Adrenal gland (tissue), 12 donors: ENCODE results near the gene SPINDOC. TPM values are rescaled to one million over a fixed set of nuclear protein-coding genes. Genes with fewer than 3 reads are reported as not detected.

ENCODE experiments used
- DNase-seq, 7 donors: peaks; one replicate each; pipeline ENCODE4 v3.0.0-alpha.2; 2019 to 2020
- H3K27ac ChIP-seq, 5 donors: fragments of 200-600 bp; sonication (generic) in 4 of 5; 1 replicate in 3 of 5; 2 replicates in 2 of 5; pipeline versions ENCODE4 v1.5.1 to v1.8.0; 2016 to 2020; ENCODE audit warnings: mild to moderate bottlenecking in 1 of 5
- H3K27me3 ChIP-seq: fragments of 200-600 bp; 2 replicates; pipeline ENCODE4 v1.8.0; 2021
- H3K36me3 ChIP-seq, 2 donors: fragments of 200-600 bp; replicated peaks in 1 of 2; 1 replicate in 1 of 2; 2 replicates in 1 of 2; pipeline versions ENCODE4 v1.5.1 to v1.8.0; 2018 to 2022
- H3K4me1 ChIP-seq, 2 donors: fragments of 200-600 bp; replicated peaks in 1 of 2; 1 replicate in 1 of 2; 2 replicates in 1 of 2; pipeline versions ENCODE4 v1.5.1 to v1.8.0; 2018 to 2021
- H3K4me3 ChIP-seq, 4 donors: fragments of 200-600 bp; sonication (generic) in 3 of 4; one replicate each; pipeline ENCODE4 v1.5.1; 2016 to 2018
- H3K9me3 ChIP-seq, 3 donors: fragments of 200-600 bp; sonication (generic) in 1 of 3; replicated peaks in 1 of 3; 1 replicate in 2 of 3; 2 replicates in 1 of 3; pipeline versions ENCODE4 v1.5.1 to v1.8.0; 2016 to 2021
- CTCF ChIP-seq, 6 experiments: fragments of 450-650 bp in 4 of 6; fragments of 200-600 bp in 2 of 6; sonication (generic) in 1 of 6; IDR thresholded peaks; 1 replicate in 5 of 6; 2 replicates in 1 of 6; pipeline versions ENCODE4 v1.5.1 to v1.8.0; 2016 to 2021; ENCODE audit warnings: antibody characterized with exemption in 6 of 6, mild to moderate bottlenecking in 2 of 6, moderate library complexity in 1 of 6
- POLR2A ChIP-seq, 2 donors: fragments of 450-650 bp; IDR thresholded peaks; one replicate each; pipeline ENCODE4 v1.6.1; 2017; ENCODE audit warnings: antibody characterized with exemption in 2 of 2, mild to moderate bottlenecking in 2 of 2, moderate library complexity in 1 of 2
- WGBS, 4 donors: extraction: QIAGEN DNeasy Blood & Tissue Kit in 2 of 4; methylation state at CpG; one replicate each; pipeline versions ENCODE4 v1.1.5 to v1.1.7; 2013 to 2017; 5-methylcytosine and 5-hydroxymethylcytosine counted together
- intact Hi-C, 2 donors: fragments of 100-400 bp; cut with DNase I; formaldehyde crosslinking; loops; one replicate each; pipeline versions ENCODE4 v1.14.1 to v1.15.0; 2022 to 2023
- polyA plus RNA-seq, 3 donors: library from polyadenylated mRNA; stranded (reverse); fragments of 200-250 nt in 2 of 3; fragments of 350-450 nt in 1 of 3; fragmentation: Illumina TruSeq in 1 of 3; extraction: RNeasy Lipid Tissue Mini Kit (QIAGEN cat#74804) in 1 of 3; gene quantifications; one replicate each; pipeline ENCODE4 v1.2.3, GENCODE V29; 2013 to 2014
- total RNA-seq, 9 donors: library from RNA; depleted of rRNA in 4 of 9; stranded (reverse); fragments of >200 nt in 4 of 9; fragments of 120-200 nt in 1 of 9; fragmentation: NEBNext Ultra II Directional in 1 of 9; extraction: Animal tissue kit (Norgen Biotek cat#: 25700) in 1 of 9; gene quantifications; one replicate each; pipeline versions ENCODE4 v1.1.0 to v1.2.4, GENCODE V29; 2013 to 2023
- donor health status: healthy with polysubstance abuse.
- donor health status: Bipolar disorder and iron deficiency.
- donor health status: DM: yes; HTN: yes; CAD: no.
- donor health status: DM: no; HTN: no; CAD: no.
- donor health status: DM: no; HTN: no; CAD: no.
- donor health status: DM: yes; HTN: yes; CAD: no.

SPINDOC gene
- total and polyA plus RNA-seq, 12 donors: 4.5 to 19.2 (median 10.9) TPM

- peaks cover 40 to 59% of the 10 kb centered on the region in 2 donors for H3K4me1 ChIP-seq
- WGBS, 4 donors: 0 to 1% (median 0%) methylated on average over 33 to 40 of the region's 40 CpGs
Measured at GRCh38 chr11:63839508-63840355, 26.5 kb downstream of the SPINDOC start.

GRCh38 chr11:63840356-63841060 lies 27.3 kb downstream of the SPINDOC start:
- H3K4me3 ChIP-seq: peak overlapping the region in 2 of 4 donors; percentile 79 to 98
- TF ChIP-seq POLR2A (IDR thresholded peaks at IDR 0.05) (no peak), CTCF (IDR thresholded peaks at IDR 0.05) (no peak)
- H3K36me3 ChIP-seq: no peaks in the 10 kb centered on the region
- intact Hi-C loops: loop anchor here in 1 of 2 donors (5.0 kb wide), 1 partner anchor 37 kb away; no protein-coding TSS in a partner anchor
- no peak for DNase-seq
- WGBS, 4 donors: 3 to 5% (median 4%) methylated on average over 13 of the region's 13 CpGs
- no peaks in the 10 kb centered on the region for H3K9me3 ChIP-seq
- no peaks in the 10 kb centered on the region for H3K27me3 ChIP-seq
- peak overlapping the region in 3 of 5 donors; percentile 2 to 83 (median 69) for H3K27ac ChIP-seq
- peaks cover 45 to 66% of the 10 kb centered on the region in 2 donors for H3K4me1 ChIP-seq

More at GRCh38 chr11:63839508-63840355, 26.5 kb downstream of the SPINDOC start:
- Histone ChIP-seq H3K36me3 (no peaks in the 10 kb centered on the region), H3K27me3 (no peaks in the 10 kb centered on the region), H3K4me3 (peak overlapping the region; percentile 45 to 98 (median 63)), H3K27ac (peak overlapping the region in 4 of 5 donors; percentile 62 to 93 (median 76)), H3K9me3 (no peaks in the 10 kb centered on the region)
- no peak for TF ChIP-seq POLR2A (IDR thresholded peaks at IDR 0.05)
- TF ChIP-seq CTCF (IDR thresholded peaks at IDR 0.05): no peak
- peak; percentile 42 to 64 (median 53) for DNase-seq
- intact Hi-C loops: loop anchor here in 1 of 2 donors (5.0 to 10.0 kb wide), 2 partner anchors 38 to 305 kb away; no protein-coding TSS in a partner anchor

GRCh38 chr11:63841554-63841953 lies 28.3 kb downstream of the SPINDOC start:
- intact Hi-C loops: loop anchor here in 1 of 2 donors (5.0 kb wide), 1 partner anchor 36 kb away; no protein-coding TSS in a partner anchor
- peak overlapping the region in 1 of 4 donors; percentile 98 for H3K4me3 ChIP-seq
- peak overlapping the region in 3 of 5 donors; percentile 18 to 83 (median 19) for H3K27ac ChIP-seq
- no peak for DNase-seq
- H3K9me3 ChIP-seq: no peaks in the 10 kb centered on the region
- H3K27me3 ChIP-seq: no peaks in the 10 kb centered on the region
- no peaks in the 10 kb centered on the region for H3K36me3 ChIP-seq
- peaks cover 49 to 77% of the 10 kb centered on the region in 2 donors for H3K4me1 ChIP-seq
- 44 to 80% (median 49%) methylated on average over 1 to 3 of the region's 3 CpGs for WGBS, 4 donors
- TF ChIP-seq POLR2A (IDR thresholded peaks at IDR 0.05): no peak
- no peak for TF ChIP-seq CTCF (IDR thresholded peaks at IDR 0.05)

- Histone ChIP-seq H3K27ac (peak overlapping the region in 2 of 5 donors; percentile 35 to 53), H3K9me3 (no peaks in the 10 kb centered on the region), H3K36me3 (no peaks in the 10 kb centered on the region), H3K4me3 (no peak overlapping the region), H3K4me1 (peaks cover 54 to 82% of the 10 kb centered on the region in 2 donors), H3K27me3 (no peaks in the 10 kb centered on the region)
- DNase-seq: peak in 4 of 7 donors; percentile 42 to 65 (median 58)
- TF ChIP-seq CTCF (IDR thresholded peaks at IDR 0.05) (no peak), POLR2A (IDR thresholded peaks at IDR 0.05) (no peak)
- 20 to 37% (median 36%) methylated on average over 1 of the region's 1 CpG for WGBS, 4 donors
- intact Hi-C loops: loop anchor here in 1 of 2 donors (5.0 kb wide), 1 partner anchor 34 kb away; no protein-coding TSS in a partner anchor
Measured at GRCh38 chr11:63843041-63843440, 29.8 kb downstream of the SPINDOC start.
